ENCODE data around the gene RNF17.

The RNF17 gene

DNA sequence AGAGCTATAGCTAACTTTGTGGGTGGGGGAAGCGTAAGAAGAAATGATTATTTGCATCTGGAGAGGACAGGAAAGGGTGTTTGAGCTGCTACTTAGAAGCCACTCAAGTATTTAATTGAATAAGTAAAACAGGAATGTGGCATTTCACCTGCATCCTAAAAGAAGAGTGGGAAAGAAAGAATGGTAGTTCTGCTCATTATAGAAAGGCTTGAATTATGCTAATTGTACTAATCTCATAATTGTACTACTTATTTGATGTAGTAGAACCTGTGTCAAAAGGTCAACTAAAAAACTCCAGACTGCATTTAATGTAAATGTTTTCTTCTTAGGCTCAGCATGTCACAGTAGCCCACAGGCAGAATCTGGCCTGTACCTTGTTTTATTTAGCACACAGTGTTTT, 113.6 kb downstream of the RNF17 start:
- CTCF ChIA-PET = interaction anchor here (0.6 kb wide), 1 partner anchor 165 kb away, joined by 3 read pairs; no protein-coding TSS in a partner anchor
- no peak overlapping the region for H3K27ac ChIP-seq
- DNase-seq (ENCODE audit: low spot score) = no peak
- POLR2A ChIA-PET (ENCODE audit: low non-redundant PET) = no interaction called here
- TF ChIP-seq, protein P1, sequence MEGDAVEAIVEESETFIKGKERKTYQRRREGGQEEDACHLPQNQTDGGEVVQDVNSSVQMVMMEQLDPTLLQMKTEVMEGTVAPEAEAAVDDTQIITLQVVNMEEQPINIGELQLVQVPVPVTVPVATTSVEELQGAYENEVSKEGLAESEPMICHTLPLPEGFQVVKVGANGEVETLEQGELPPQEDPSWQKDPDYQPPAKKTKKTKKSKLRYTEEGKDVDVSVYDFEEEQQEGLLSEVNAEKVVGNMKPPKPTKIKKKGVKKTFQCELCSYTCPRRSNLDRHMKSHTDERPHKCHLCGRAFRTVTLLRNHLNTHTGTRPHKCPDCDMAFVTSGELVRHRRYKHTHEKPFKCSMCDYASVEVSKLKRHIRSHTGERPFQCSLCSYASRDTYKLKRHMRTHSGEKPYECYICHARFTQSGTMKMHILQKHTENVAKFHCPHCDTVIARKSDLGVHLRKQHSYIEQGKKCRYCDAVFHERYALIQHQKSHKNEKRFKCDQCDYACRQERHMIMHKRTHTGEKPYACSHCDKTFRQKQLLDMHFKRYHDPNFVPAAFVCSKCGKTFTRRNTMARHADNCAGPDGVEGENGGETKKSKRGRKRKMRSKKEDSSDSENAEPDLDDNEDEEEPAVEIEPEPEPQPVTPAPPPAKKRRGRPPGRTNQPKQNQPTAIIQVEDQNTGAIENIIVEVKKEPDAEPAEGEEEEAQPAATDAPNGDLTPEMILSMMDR (conservative IDR thresholded peaks at IDR 0.05; ENCODE audit: low read depth) = no peak

DNA sequence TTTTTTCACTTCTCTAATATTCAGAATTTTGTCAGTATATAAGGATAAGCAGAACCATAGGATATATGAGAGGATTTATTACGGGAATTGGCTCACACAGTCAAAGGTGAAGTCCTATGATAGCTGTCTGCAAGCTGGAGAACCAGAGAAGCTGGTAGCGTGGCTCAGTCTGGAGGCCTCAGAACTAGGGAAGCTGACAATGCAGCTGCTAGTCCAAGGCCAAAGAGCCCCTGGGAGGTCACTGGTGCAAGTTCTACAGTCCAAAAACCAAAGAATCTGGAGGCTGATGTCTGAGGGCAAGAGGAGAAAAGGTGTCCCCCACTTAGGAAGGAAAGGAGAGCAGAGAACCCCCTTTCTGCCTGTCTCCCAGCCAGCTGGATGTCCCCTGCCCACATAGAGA, 114.4 kb downstream of the RNF17 start:
- no peak for DNase-seq (ENCODE audit: low spot score)
- ChIA-PET CTCF (no interaction called here), POLR2A (ENCODE audit: low non-redundant PET) (no interaction called here)
- H3K27ac ChIP-seq = no peak overlapping the region
- TF ChIP-seq, protein P1 (conservative IDR thresholded peaks at IDR 0.05; ENCODE audit: low read depth) = no peak

DNA sequence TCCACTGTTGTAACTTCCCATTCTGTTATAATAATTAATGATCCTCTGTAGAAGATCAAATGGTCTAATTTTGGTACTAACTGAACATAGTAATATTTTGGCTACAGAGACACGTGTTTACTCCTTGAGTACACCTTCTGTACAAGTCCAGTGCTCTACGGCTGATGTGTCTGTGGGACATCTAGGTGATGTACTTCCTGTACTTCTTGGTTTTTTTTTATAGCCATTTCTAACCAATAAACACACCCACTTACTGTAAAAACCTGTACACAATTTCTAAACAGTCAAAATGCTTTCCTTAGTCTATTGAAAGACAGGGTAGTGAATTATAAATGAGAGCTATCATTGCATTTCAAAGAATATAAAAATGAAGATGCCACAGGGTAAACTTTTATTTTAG, 118.7 kb downstream of the RNF17 start:
- DNase-seq (ENCODE audit: low spot score) = no peak
- ChIA-PET POLR2A (ENCODE audit: low non-redundant PET) (no interaction called here), CTCF (no interaction called here)
- H3K27ac ChIP-seq = no peak overlapping the region
- TF ChIP-seq, protein P1 (conservative IDR thresholded peaks at IDR 0.05; ENCODE audit: low read depth) = no peak

DNA sequence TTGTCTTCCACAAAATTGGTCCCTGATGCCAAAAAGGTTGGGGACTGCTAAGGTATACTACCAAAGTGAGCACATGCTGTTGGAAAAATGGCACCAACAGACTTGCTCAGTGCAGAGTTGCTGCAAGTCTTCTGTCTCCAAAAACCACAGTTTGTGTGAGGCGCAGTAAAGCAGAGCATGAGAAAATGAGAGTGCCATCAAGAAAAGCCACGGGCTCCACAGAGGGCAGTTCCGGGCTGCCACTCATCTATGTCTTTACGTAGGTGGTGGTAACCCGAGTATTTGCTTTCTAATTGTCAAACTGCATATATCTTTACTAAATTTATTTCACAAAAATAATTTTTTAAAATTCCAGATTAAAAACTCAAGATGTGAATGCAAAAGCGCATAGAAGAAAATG, 123.8 kb downstream of the RNF17 start:
- ChIA-PET POLR2A (ENCODE audit: low non-redundant PET) (no interaction called here), CTCF (no interaction called here)
- H3K27ac ChIP-seq = no peak overlapping the region
- TF ChIP-seq, protein P1 (conservative IDR thresholded peaks at IDR 0.05; ENCODE audit: low read depth) = no peak
- DNase-seq (ENCODE audit: low spot score) = no peak

DNA sequence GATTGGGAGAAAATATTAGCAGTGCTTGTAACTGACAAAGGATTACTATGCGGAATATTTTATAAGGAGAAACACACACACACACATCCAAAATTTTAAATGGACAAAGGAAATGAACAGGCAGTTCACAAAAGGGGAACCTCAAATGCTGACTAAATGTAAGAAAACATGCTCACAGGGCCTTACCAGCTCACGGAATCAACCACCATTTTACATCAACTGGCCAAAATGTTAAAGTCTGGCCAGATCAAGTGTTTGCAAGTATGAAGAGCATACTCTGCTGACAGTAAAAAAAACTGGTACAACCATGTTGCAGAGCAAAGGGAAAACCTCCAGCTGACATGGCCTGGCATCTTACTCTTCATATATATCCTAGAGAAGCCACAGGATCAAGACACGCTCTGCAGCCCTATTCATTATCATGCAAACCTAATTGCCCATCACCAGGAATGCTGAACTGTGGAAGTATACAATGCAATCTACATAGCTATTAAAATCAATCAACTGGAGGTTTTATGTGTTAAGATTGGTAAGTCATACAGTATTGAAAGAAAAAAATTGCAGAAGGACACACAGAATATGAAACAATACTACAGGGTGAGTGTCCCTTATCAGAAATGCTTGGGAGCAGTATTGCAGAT, 124.4 kb downstream of the RNF17 start:
- ChIA-PET POLR2A (ENCODE audit: low non-redundant PET) (no interaction called here), CTCF (no interaction called here)
- no peak for DNase-seq (ENCODE audit: low spot score)
- TF ChIP-seq, protein P1 (conservative IDR thresholded peaks at IDR 0.05; ENCODE audit: low read depth) = no peak
- H3K27ac ChIP-seq = no peak overlapping the region

DNA sequence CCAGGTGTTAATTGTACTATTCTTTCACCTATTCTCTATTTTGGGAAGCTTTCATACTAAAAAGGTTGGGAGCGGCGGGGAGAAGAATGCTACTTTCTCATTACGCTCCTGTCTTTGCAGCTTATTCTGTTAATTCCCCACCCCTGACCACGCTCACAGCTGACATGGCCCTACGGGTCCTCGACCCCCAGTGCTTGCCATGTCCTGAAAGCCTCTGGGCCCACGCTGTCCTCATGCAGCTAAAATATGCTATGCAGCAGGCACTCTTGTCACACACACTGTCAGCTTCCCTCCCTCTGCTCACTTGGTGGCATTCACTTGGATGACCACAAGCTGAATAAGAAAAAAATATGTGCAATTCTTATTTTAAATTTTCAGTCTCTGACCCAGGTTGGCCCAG, 126.3 kb downstream of the RNF17 start:
- CTCF ChIA-PET = interaction anchor here (0.5 kb wide), 1 partner anchor 56 kb away, joined by 3 read pairs; no protein-coding TSS in a partner anchor

More for the DNA sequence above, 126.3 kb downstream of the RNF17 start:
- DNase-seq (ENCODE audit: low spot score) = no peak
- no peak overlapping the region for H3K27ac ChIP-seq
- TF ChIP-seq, protein P1 (conservative IDR thresholded peaks at IDR 0.05; ENCODE audit: low read depth) = no peak
- POLR2A ChIA-PET (ENCODE audit: low non-redundant PET) = no interaction called here
